Spleen (tissue), 7 donors: ENCODE data around the gene FIG4.

Experiments
- CTCF ChIP-seq, 11 experiments: fragments of 200-600 bp in 7 of 11; fragments of 450-650 bp in 4 of 11; sonication (generic) in 4 of 11; IDR thresholded peaks in 8 of 11; conservative IDR thresholded peaks in 3 of 11; 1 replicate in 7 of 11; 2 replicates in 4 of 11; pipeline versions ENCODE4 v1.4.0 to v1.8.0; 2016 to 2021; ENCODE audit warnings: antibody characterized with exemption in 11 of 11, inconsistent platforms in 4 of 11, mild to moderate bottlenecking in 1 of 11
- POLR2AphosphoS5 ChIP-seq, 3 donors: sonication (generic); formaldehyde crosslinking; IDR thresholded peaks; one replicate each; pipeline ENCODE4 v1.5.1; 2017; ENCODE audit warnings: antibody characterized with exemption in 3 of 3
- donor health status: DM: no; HTN: no; CAD: no; lungs with moderate emphysema.
- donor health status: DM: no; HTN: no; CAD: no.
- donor health status: DM: no; HTN: no; CAD: no.

GRCh38 chr6:109738667-109739066 lies 47.6 kb downstream of the FIG4 start:
- no peak for TF ChIP-seq CTCF (IDR thresholded peaks at IDR 0.05 in 8 of 11, conservative IDR thresholded peaks at IDR 0.05 in 3 of 11)
- no peak for TF ChIP-seq POLR2AphosphoS5 (IDR thresholded peaks at IDR 0.05)
